Calu3 (cell line): Measurements from ENCODE around the gene NCS1. TPM values are rescaled to one million over a fixed set of nuclear protein-coding genes. Genes with fewer than 3 reads are reported as not detected.

Experiments
- BruUV-seq: library from RNA; stranded (reverse); fragments of 400-500 nt; replicated peaks from 2 replicates; lab custom pipeline; 2021; lab: Mats Ljungman, UMichigan
- CTCF ChIA-PET: fragments of 300-600 bp; sonication (Branson Sonifier 250); formaldehyde crosslinking; loops from one replicate; lab custom pipeline; 2022; ENCODE audit warnings: antibody characterized with exemption; lab: Charles Lee
- DNase-seq: peaks from one replicate; pipeline ENCODE4 v3.0.0; 2022
- H3K27ac Mint-ChIP-seq: one replicate; pipeline ENCODE4 v1.8.0; 2022; ENCODE audit warnings: mixed read lengths; ENCODE audit not compliant: unreplicated experiment
- H3K27me3 Mint-ChIP-seq: one replicate; pipeline ENCODE4 v1.8.0; 2022; ENCODE audit warnings: mixed read lengths; ENCODE audit not compliant: unreplicated experiment
- H3K36me3 Mint-ChIP-seq: one replicate; pipeline ENCODE4 v1.8.0; 2022; ENCODE audit warnings: mild to moderate bottlenecking, moderate library complexity, mixed read lengths; ENCODE audit not compliant: insufficient read depth, unreplicated experiment
- H3K4me1 Mint-ChIP-seq: one replicate; pipeline ENCODE4 v1.8.0; 2022; ENCODE audit warnings: mild to moderate bottlenecking, low read depth, mixed read lengths; ENCODE audit not compliant: unreplicated experiment
- H3K4me3 Mint-ChIP-seq: one replicate; pipeline ENCODE4 v1.8.0; 2022; ENCODE audit warnings: mild to moderate bottlenecking, low read depth, moderate library complexity, mixed read lengths; ENCODE audit not compliant: unreplicated experiment
- H3K9me3 Mint-ChIP-seq: one replicate; pipeline ENCODE4 v1.8.0; 2022; ENCODE audit warnings: low read depth, mixed read lengths; ENCODE audit not compliant: unreplicated experiment
- CTCF ChIP-seq: fragments of 200-600 bp; IDR thresholded peaks from one replicate; pipeline ENCODE4 v1.8.0; 2022; ENCODE audit warnings: antibody characterized with exemption; ENCODE audit not compliant: unreplicated experiment
- intact Hi-C: fragments of 100-400 bp; cut with micrococcal nuclease; formaldehyde crosslinking; loops from one replicate; pipeline ENCODE4 v1.10.0; 2022; ENCODE audit not compliant: unreplicated experiment
- total RNA-seq: library from RNA; stranded (reverse); gene quantifications from 2 replicates; pipeline ENCODE4 v1.2.3, GENCODE V29; 2022

The NCS1 gene
- total RNA-seq, 1 experiment from 2014 or later, result 16.1 TPM

GRCh38 chr9:130262061-130262745 lies 90.0 kb downstream of the NCS1 start:
- CTCF ChIA-PET, result no interaction called here
- H3K4me3 Mint-ChIP-seq, result no peak overlapping the region
- H3K27me3 Mint-ChIP-seq, result peaks cover 88% of the 10 kb centered on the region

GRCh38 chr9:130262771-130263170 lies 90.6 kb downstream of the NCS1 start:
- Mint-ChIP-seq H3K4me1 (peaks cover 8% of the 10 kb centered on the region), H3K27me3 (peaks cover 88% of the 10 kb centered on the region), H3K9me3 (no peaks in the 10 kb centered on the region), H3K4me3 (no peak overlapping the region), H3K36me3 (no peaks in the 10 kb centered on the region), H3K27ac (no peak overlapping the region)
- TF ChIP-seq CTCF, result no peak
- BruUV-seq, result no TSS peak
- intact Hi-C loops, result no loop called here
- CTCF ChIA-PET, result no interaction called here
- no peak for DNase-seq

More at GRCh38 chr9:130262061-130262745, 90.0 kb downstream of the NCS1 start:
- Mint-ChIP-seq H3K36me3 (no peaks in the 10 kb centered on the region), H3K4me1 (peaks cover 8% of the 10 kb centered on the region), H3K27ac (no peak overlapping the region), H3K9me3 (no peaks in the 10 kb centered on the region)
- no TSS peak for BruUV-seq
- no peak for DNase-seq
- intact Hi-C loops, result no loop called here
- no peak for TF ChIP-seq CTCF

GRCh38 chr9:130263601-130264413 lies 91.6 kb downstream of the NCS1 start:
- peaks cover 91% of the 10 kb centered on the region for H3K27me3 Mint-ChIP-seq
- BruUV-seq, result no TSS peak
- H3K36me3 Mint-ChIP-seq, result no peaks in the 10 kb centered on the region
- no peak overlapping the region for H3K27ac Mint-ChIP-seq
- H3K4me1 Mint-ChIP-seq, result peaks cover 8% of the 10 kb centered on the region
- CTCF ChIA-PET, result no interaction called here
- no peak for DNase-seq
- TF ChIP-seq CTCF, result no peak
- no peaks in the 10 kb centered on the region for H3K9me3 Mint-ChIP-seq
- no peak overlapping the region for H3K4me3 Mint-ChIP-seq
- intact Hi-C loops, result no loop called here

- no peak for TF ChIP-seq CTCF
- intact Hi-C loops, result no loop called here
- H3K27ac Mint-ChIP-seq, result no peak overlapping the region
- CTCF ChIA-PET, result interaction anchor here (0.6 kb wide), 2 partner anchors 22 to 92 kb away, joined by 7 to 11 read pairs; partner anchors contain the start of gene NCS1
- DNase-seq, result no peak
- peaks cover 8% of the 10 kb centered on the region for H3K4me1 Mint-ChIP-seq
- BruUV-seq, result no TSS peak
- H3K27me3 Mint-ChIP-seq, result peaks cover 89% of the 10 kb centered on the region
- no peaks in the 10 kb centered on the region for H3K36me3 Mint-ChIP-seq
- H3K4me3 Mint-ChIP-seq, result no peak overlapping the region
- H3K9me3 Mint-ChIP-seq, result no peaks in the 10 kb centered on the region
These were observed 92.5 kb downstream of the NCS1 start for GRCh38 chr9:130264414-130265350.
